Tibial nerve (tissue), 4 donors: Measurements from ENCODE around the gene SEZ6. TPM values are rescaled to one million over a fixed set of nuclear protein-coding genes. Genes with fewer than 3 reads are reported as not detected.

ENCODE experiments used
- DNase-seq, 2 donors: peaks; one replicate each; pipeline ENCODE4 v3.0.0-alpha.2; 2019; ENCODE audit warnings: low spot score in 2 of 2
- H3K27ac ChIP-seq, 4 donors: fragments of 200-600 bp; sonication (generic) in 3 of 4; one replicate each; pipeline ENCODE4 v1.5.1; 2017 to 2019; ENCODE audit warnings: mild to moderate bottlenecking in 1 of 4
- H3K27me3 ChIP-seq, 2 donors: fragments of 200-600 bp; sonication (generic) in 1 of 2; one replicate each; pipeline versions ENCODE4 v1.5.1 to v1.6.0; 2017 to 2019
- H3K36me3 ChIP-seq, 3 donors: fragments of 200-600 bp; sonication (generic); one replicate each; pipeline ENCODE4 v1.5.1; 2018 to 2019
- H3K4me1 ChIP-seq, 4 donors: fragments of 200-600 bp; sonication (generic) in 3 of 4; one replicate each; pipeline ENCODE4 v1.5.1; 2017 to 2019
- H3K4me3 ChIP-seq, 4 donors: fragments of 200-600 bp; sonication (generic) in 3 of 4; one replicate each; pipeline ENCODE4 v1.5.1; 2017 to 2019; ENCODE audit warnings: mild to moderate bottlenecking in 1 of 4, moderate library complexity in 1 of 4
- H3K9me3 ChIP-seq, 4 donors: fragments of 200-600 bp; sonication (generic) in 3 of 4; one replicate each; pipeline ENCODE4 v1.5.1; 2017 to 2019
- CTCF ChIP-seq, 5 experiments: fragments of 200-600 bp in 3 of 5; fragments of 450-650 bp in 2 of 5; sonication (generic) in 3 of 5; IDR thresholded peaks; one replicate each; pipeline ENCODE4 v1.5.1; 2016 to 2019; ENCODE audit warnings: antibody characterized with exemption in 5 of 5, mild to moderate bottlenecking in 3 of 5, moderate library complexity in 2 of 5
- EP300 ChIP-seq, 2 donors: sonication (generic); formaldehyde crosslinking; IDR thresholded peaks; one replicate each; pipeline ENCODE4 v1.6.1; 2017; ENCODE audit warnings: antibody characterized with exemption in 2 of 2, mild to moderate bottlenecking in 1 of 2
- POLR2A ChIP-seq, 2 donors: fragments of 450-650 bp; IDR thresholded peaks; one replicate each; pipeline ENCODE4 v1.6.1; 2017; ENCODE audit warnings: antibody characterized with exemption in 2 of 2, mild to moderate bottlenecking in 2 of 2, moderate library complexity in 2 of 2
- WGBS, 2 donors: methylation state at CpG; one replicate each; pipeline ENCODE4 v1.1.5; 2018; 5-methylcytosine and 5-hydroxymethylcytosine counted together
- total RNA-seq, 4 donors: library from RNA; depleted of rRNA; stranded (reverse); fragments of >200 nt; gene quantifications; one replicate each; pipeline ENCODE4 v1.1.0, GENCODE V29; 2016

The SEZ6 gene
- total RNA-seq, 4 donors from 2014 or later, result not detected

- H3K27ac ChIP-seq, result peak overlapping the region; percentile 44 to 85 (median 64)
- no peak overlapping the region for H3K4me3 ChIP-seq
- peaks cover 0 to 53% (median 11%) of the 10 kb centered on the region in 4 donors for H3K4me1 ChIP-seq
- H3K9me3 ChIP-seq, result no peaks in the 10 kb centered on the region
- WGBS, 2 donors, result 86% methylated on average over 3 of the region's 3 CpGs
- DNase-seq, result no peak
- no peak for TF ChIP-seq EP300 (IDR thresholded peaks at IDR 0.05)
- no peak for TF ChIP-seq POLR2A (IDR thresholded peaks at IDR 0.05)
- TF ChIP-seq CTCF (IDR thresholded peaks at IDR 0.05), result no peak
- peaks cover 5 to 71% (median 32%) of the 10 kb centered on the region in 3 donors for H3K36me3 ChIP-seq
- no peaks in the 10 kb centered on the region for H3K27me3 ChIP-seq
Measured at GRCh38 chr17:28907709-28908475, 97.9 kb downstream of the SEZ6 start.

GRCh38 chr17:28906706-28907438 lies 99.0 kb downstream of the SEZ6 start:
- WGBS, 2 donors, result 43 to 46% methylated on average over 7 of the region's 7 CpGs
- no peak for DNase-seq
- H3K9me3 ChIP-seq, result no peaks in the 10 kb centered on the region
- H3K4me3 ChIP-seq, result no peak overlapping the region
- H3K27me3 ChIP-seq, result no peaks in the 10 kb centered on the region
- TF ChIP-seq POLR2A (IDR thresholded peaks at IDR 0.05), result no peak
- TF ChIP-seq EP300 (IDR thresholded peaks at IDR 0.05), result no peak
- TF ChIP-seq CTCF (IDR thresholded peaks at IDR 0.05), result no peak
- H3K27ac ChIP-seq, result peak overlapping the region in 2 of 4 donors; percentile 81 to 85
- peaks cover 5 to 61% (median 25%) of the 10 kb centered on the region in 3 donors for H3K36me3 ChIP-seq
- peaks cover 0 to 57% (median 12%) of the 10 kb centered on the region in 4 donors for H3K4me1 ChIP-seq

GRCh38 chr17:28906276-28906675 lies 99.6 kb downstream of the SEZ6 start:
- Histone ChIP-seq H3K27me3 (no peaks in the 10 kb centered on the region), H3K9me3 (no peaks in the 10 kb centered on the region), H3K36me3 (peaks cover 5 to 55% (median 20%) of the 10 kb centered on the region in 3 donors), H3K27ac (no peak overlapping the region), H3K4me1 (peaks cover 0 to 57% (median 13%) of the 10 kb centered on the region in 4 donors), H3K4me3 (no peak overlapping the region)
- TF ChIP-seq POLR2A (IDR thresholded peaks at IDR 0.05) (no peak), CTCF (IDR thresholded peaks at IDR 0.05) (no peak), EP300 (IDR thresholded peaks at IDR 0.05) (no peak)
- DNase-seq, result no peak
- 65 to 73% methylated on average over 7 to 9 of the region's 9 CpGs for WGBS, 2 donors

Other genes starting within 250 kb of the SEZ6 start
- gene FAM222B, start 163.2 kb downstream of the SEZ6 start, total RNA-seq, result 10 to 100 TPM in 2 of 4 donors, 1 to 10 TPM in 2; 6.1 to 17.1 (median 11.4) TPM
- gene ERAL1, start 151.0 kb downstream of the SEZ6 start, total RNA-seq, result 10 to 100 TPM; 26.4 to 52.8 (median 36.2) TPM
- 10 to 100 TPM; 54.8 to 84.9 (median 65.2) TPM for gene FLOT2, start 108.3 kb downstream of the SEZ6 start, total RNA-seq
- gene DHRS13, start 103.0 kb downstream of the SEZ6 start, total RNA-seq, result 10 to 100 TPM in 1 of 4 donors, 1 to 10 TPM in 3; 2.4 to 21.9 (median 8.8) TPM
- gene PHF12, start 54.5 kb downstream of the SEZ6 start, total RNA-seq, result 10 to 100 TPM; 45.7 to 95.1 (median 49.6) TPM
- 1 to 10 TPM in 3 of 4 donors, under 1 TPM in 1; 0.60 to 6.1 (median 2.8) TPM for gene PIPOX, start 37.1 kb upstream of the SEZ6 start, total RNA-seq
- gene MYO18A, start 174.4 kb upstream of the SEZ6 start, total RNA-seq, result 100 to 1,000 TPM in 3 of 4 donors, 10 to 100 TPM in 1; 71.6 to 125 (median 104) TPM
- gene CRYBA1, start 240.8 kb upstream of the SEZ6 start, total RNA-seq, result not detected